ENCODE results near the gene RRP12.

GRCh38 chr10:97434055-97434454 lies 32.9 kb upstream of the RRP12 start:
- TF ChIP-seq PKNOX1 (IDR thresholded peaks at IDR 0.05) (no peak), SP1 (IDR thresholded peaks at IDR 0.05) (no peak), TARDBP (IDR thresholded peaks at IDR 0.05) (no peak), BHLHE40 (IDR thresholded peaks at IDR 0.05; ENCODE audit: borderline replicate concordance) (no peak), L3MBTL2 (conservative IDR thresholded peaks at IDR 0.05) (no peak), FOXA1 (IDR thresholded peaks at IDR 0.05) (no peak), NFRKB (IDR thresholded peaks at IDR 0.05) (no peak), ARNT (IDR thresholded peaks at IDR 0.05) (no peak), ZNF384 (IDR thresholded peaks at IDR 0.05) (no peak), FOXM1 (IDR thresholded peaks at IDR 0.05; ENCODE audit: borderline replicate concordance) (no peak), HDGF (IDR thresholded peaks at IDR 0.05; ENCODE audit: borderline replicate concordance) (no peak)
